CD14-positive monocyte (primary cell): ENCODE data around the gene RASGEF1B. TPM values are rescaled to one million over a fixed set of nuclear protein-coding genes. Genes with fewer than 3 reads are reported as not detected.

Source experiments
- DNase-seq, 3 donors: peaks; one replicate each; pipeline ENCODE4 v3.0.0-alpha.2; 2011 to 2022
- H2AFZ ChIP-seq: 2 replicates; pipeline ENCODE4 v1.6.0; 2012; ENCODE audit warnings: mild to moderate bottlenecking, low read depth, low read length, inconsistent platforms; ENCODE audit not compliant: insufficient read depth, poor library complexity, severe bottlenecking
- H3K27ac ChIP-seq, 2 donors: 1 replicate in 1 of 2; 2 replicates in 1 of 2; pipeline ENCODE4 v1.5.1; 2012 to 2013; ENCODE audit warnings: low read length in 2 of 2, control low read depth in 1 of 2, inconsistent platforms in 1 of 2, low read depth in 1 of 2, mild to moderate bottlenecking in 1 of 2
- H3K27me3 ChIP-seq, 2 donors: one replicate each; pipeline versions ENCODE4 v1.6.0 to v1.6.1; 2011 to 2013; ENCODE audit warnings: low read length in 2 of 2; ENCODE audit not compliant: control insufficient read depth in 2 of 2, insufficient read depth in 2 of 2
- H3K36me3 ChIP-seq, 2 donors: replicated peaks in 1 of 2; 1 replicate in 1 of 2; 2 replicates in 1 of 2; pipeline versions ENCODE4 v1.5.1 to v1.6.1; 2012 to 2013; ENCODE audit warnings: low read length in 2 of 2, control low read depth in 1 of 2, inconsistent platforms in 1 of 2, mild to moderate bottlenecking in 1 of 2; ENCODE audit not compliant: insufficient read depth in 2 of 2, control insufficient read depth in 1 of 2
- H3K4me1 ChIP-seq, 2 donors: 1 replicate in 1 of 2; 2 replicates in 1 of 2; pipeline versions ENCODE4 v1.5.1 to v1.6.1; 2012 to 2013; ENCODE audit warnings: low read length in 2 of 2, control low read depth in 1 of 2, inconsistent platforms in 1 of 2, mild to moderate bottlenecking in 1 of 2, moderate library complexity in 1 of 2; ENCODE audit not compliant: insufficient read depth in 2 of 2, control insufficient read depth in 1 of 2
- H3K4me2 ChIP-seq: replicated peaks from 2 replicates; pipeline ENCODE3; 2012; ENCODE audit warnings: low read length, moderate library complexity, mild to moderate bottlenecking; ENCODE audit not compliant: poor library complexity, severe bottlenecking; ENCODE audit errors: extremely low read depth
- H3K4me3 ChIP-seq, 3 experiments: fragments of 200-600 bp in 1 of 3; sonication (generic) in 1 of 3; replicated peaks in 1 of 3; 1 replicate in 2 of 3; 2 replicates in 1 of 3; pipeline ENCODE4 v1.5.1; 2011 to 2013; ENCODE audit warnings: low read length in 3 of 3, mild to moderate bottlenecking in 3 of 3, control low read depth in 2 of 3, low read depth in 2 of 3, inconsistent platforms in 1 of 3, moderate library complexity in 1 of 3
- H3K79me2 ChIP-seq: 2 replicates; pipeline ENCODE4 v1.6.0; 2012; ENCODE audit warnings: mild to moderate bottlenecking, control low read depth, inconsistent platforms, low read length, moderate library complexity; ENCODE audit not compliant: insufficient read depth
- H3K9ac ChIP-seq: 2 replicates; pipeline ENCODE4 v1.6.0; 2017; ENCODE audit warnings: low read length, mild to moderate bottlenecking; ENCODE audit not compliant: insufficient read depth, poor library complexity, severe bottlenecking
- H3K9me3 ChIP-seq, 2 donors: replicated peaks in 1 of 2; 1 replicate in 1 of 2; 2 replicates in 1 of 2; pipeline versions ENCODE4 v1.5.1 to v1.6.1; 2012 to 2013; ENCODE audit warnings: low read length in 2 of 2, control low read depth in 1 of 2; ENCODE audit not compliant: control insufficient read depth in 1 of 2, insufficient read depth in 1 of 2
- H4K20me1 ChIP-seq: 2 replicates; pipeline ENCODE4 v1.6.0; 2012; ENCODE audit warnings: mild to moderate bottlenecking, low read length, control low read depth, moderate library complexity; ENCODE audit not compliant: insufficient read depth
- H3K27ac Mint-ChIP-seq, 7 donors: one replicate each; pipeline ENCODE4 v1.8.0; 2020; ENCODE audit warnings: mild to moderate bottlenecking in 7 of 7, mixed read lengths in 7 of 7, moderate library complexity in 6 of 7, inconsistent platforms in 2 of 7
- H3K27me3 Mint-ChIP-seq, 3 donors: one replicate each; pipeline ENCODE4 v1.8.0; 2021 to 2022; ENCODE audit warnings: low read depth in 3 of 3, mild to moderate bottlenecking in 3 of 3, mixed read lengths in 3 of 3, moderate library complexity in 3 of 3, inconsistent platforms in 1 of 3
- H3K36me3 Mint-ChIP-seq, 2 donors: one replicate each; pipeline ENCODE4 v1.8.0; 2020; ENCODE audit warnings: mixed read lengths in 2 of 2, inconsistent platforms in 1 of 2, mild to moderate bottlenecking in 1 of 2
- H3K4me1 Mint-ChIP-seq: one replicate; pipeline ENCODE4 v1.8.0; 2020; ENCODE audit warnings: mild to moderate bottlenecking, mixed read lengths
- H3K4me3 Mint-ChIP-seq, 2 donors: one replicate each; pipeline ENCODE4 v1.8.0; 2020; ENCODE audit warnings: mild to moderate bottlenecking in 2 of 2, mixed read lengths in 2 of 2, moderate library complexity in 1 of 2
- H3K9me3 Mint-ChIP-seq, 7 donors: one replicate each; pipeline ENCODE4 v1.8.0; 2020 to 2022; ENCODE audit warnings: mixed read lengths in 7 of 7, mild to moderate bottlenecking in 6 of 7, moderate library complexity in 6 of 7, inconsistent platforms in 2 of 7
- CTCF ChIP-seq: fragments of 200-600 bp; IDR thresholded peaks from one replicate; pipeline ENCODE4 v1.8.0; 2022; ENCODE audit warnings: antibody characterized with exemption, mild to moderate bottlenecking
- WGBS: methylation state at CpG from one replicate; pipeline ENCODE4 v1.1.5; 2013; ENCODE audit warnings: missing lambda C conversion rate; ENCODE audit not compliant: insufficient coverage; 5-methylcytosine and 5-hydroxymethylcytosine counted together
- intact Hi-C, 2 donors: fragments of 100-400 bp; cut with micrococcal nuclease; formaldehyde crosslinking; loops; one replicate each; pipeline versions ENCODE4 v1.15.0 to v1.15.1; 2023
- polyA plus RNA-seq, 3 donors: library from polyadenylated mRNA; depleted of rRNA in 1 of 3; unstranded in 2 of 3; stranded (reverse) in 1 of 3; fragments of 300-500 nt in 2 of 3; fragments of >200 nt in 1 of 3; fragmentation: Illumina TruSeq in 2 of 3; gene quantifications; 1 replicate in 2 of 3; 2 replicates in 1 of 3; pipeline ENCODE4 v1.2.3, GENCODE V29; 2012 to 2021

Gene RASGEF1B
- polyA plus RNA-seq, 3 donors, result 20.3 to 76.9 (median 36.6) TPM

DNA sequence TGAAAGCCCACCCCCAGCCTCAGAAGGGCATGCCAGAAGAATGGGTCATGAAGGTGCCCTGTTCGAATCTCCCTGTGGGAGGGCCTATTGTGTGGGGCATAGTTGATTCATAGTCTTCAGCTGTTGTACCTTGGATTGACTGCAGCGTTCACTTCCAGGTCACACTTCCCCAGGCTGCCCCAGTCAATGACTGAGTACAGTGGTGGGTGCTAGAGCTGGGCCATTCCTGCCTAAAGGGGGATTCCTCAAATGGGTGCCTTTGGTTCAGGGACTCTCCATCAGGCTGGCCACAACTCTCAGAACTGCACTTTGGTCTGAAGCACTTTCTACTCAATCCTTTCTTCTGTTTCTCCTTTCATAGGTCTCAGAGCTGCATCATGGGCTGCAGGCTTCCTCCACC lies 35.0 kb upstream of the RASGEF1B start:
- Mint-ChIP-seq H3K36me3 (peaks cover 4 to 7% of the 10 kb centered on the region in 2 donors), H3K4me3 (no peak overlapping the region), H3K27ac (peak overlapping the region; percentile 97 to 100 (median 99)), H3K4me1 (peaks cover 70% of the 10 kb centered on the region), H3K27me3 (peaks cover 3 to 5% (median 3%) of the 10 kb centered on the region in 3 donors), H3K9me3 (peaks cover 0 to 1% (median 0%) of the 10 kb centered on the region in 7 donors)
- H3K4me3 ChIP-seq, result no peak overlapping the region
- no peak for TF ChIP-seq CTCF
- H4K20me1 ChIP-seq, result no peaks in the 10 kb centered on the region
- 100% methylated on average over 1 of the region's 2 CpGs for WGBS
- no peaks in the 10 kb centered on the region for H3K79me2 ChIP-seq
- no peaks in the 10 kb centered on the region for H3K36me3 ChIP-seq
- no peak overlapping the region for H3K4me2 ChIP-seq
- DNase-seq, result peak in 2 of 3 donors; percentile 27 to 85
- H3K9me3 ChIP-seq, result no peaks in the 10 kb centered on the region
- no peaks in the 10 kb centered on the region for H3K27me3 ChIP-seq
- no peak overlapping the region for H2AFZ ChIP-seq
- peaks cover 59 to 66% of the 10 kb centered on the region in 2 donors for H3K4me1 ChIP-seq
- H3K9ac ChIP-seq, result no peak overlapping the region
- peak overlapping the region; percentile 1 to 100 for H3K27ac ChIP-seq
- intact Hi-C loops, result loop anchor here (5.0 to 10.0 kb wide), 4 partner anchors 34 to 128 kb away; partner anchors contain the start of gene RASGEF1B (in 1 of the 2)

- intact Hi-C loops, result loop anchor here (2.0 to 10.0 kb wide), 5 partner anchors 33 to 129 kb away; partner anchors contain the start of gene RASGEF1B (in 2 of the 2)
- H3K27ac Mint-ChIP-seq, result peak overlapping the region; percentile 97 to 100 (median 99)
- H3K4me2 ChIP-seq, result peak overlapping the region; percentile 53
- peaks cover 4 to 7% of the 10 kb centered on the region in 2 donors for H3K36me3 Mint-ChIP-seq
- peak overlapping the region; percentile 88 for H3K9ac ChIP-seq
- H3K27ac ChIP-seq, result peak overlapping the region; percentile 96 to 100
- peaks cover 3 to 5% (median 3%) of the 10 kb centered on the region in 3 donors for H3K27me3 Mint-ChIP-seq
- no peaks in the 10 kb centered on the region for H3K27me3 ChIP-seq
- TF ChIP-seq CTCF, result no peak
- DNase-seq, result peak; percentile 73 to 92 (median 77)
- 0% methylated on average over 1 of the region's 2 CpGs for WGBS
- no peak overlapping the region for H2AFZ ChIP-seq
- peak overlapping the region in 1 of 3 experiments; percentile 19 for H3K4me3 ChIP-seq
- peak overlapping the region; percentile 52 to 79 for H3K4me3 Mint-ChIP-seq
- no peaks in the 10 kb centered on the region for H4K20me1 ChIP-seq
- peaks cover 69% of the 10 kb centered on the region for H3K4me1 Mint-ChIP-seq
- no peaks in the 10 kb centered on the region for H3K9me3 ChIP-seq
- no peaks in the 10 kb centered on the region for H3K36me3 ChIP-seq
- peaks cover 0 to 1% (median 0%) of the 10 kb centered on the region in 7 donors for H3K9me3 Mint-ChIP-seq
- peaks cover 59 to 66% of the 10 kb centered on the region in 2 donors for H3K4me1 ChIP-seq
- no peaks in the 10 kb centered on the region for H3K79me2 ChIP-seq
These were observed 34.0 kb upstream of the RASGEF1B start for GRCh38 chr4:81505726-81506125.
